Measurements from ENCODE around the gene RSAD1.

Gene RSAD1

GRCh38 chr17:50478391-50479381 is at the start of gene RSAD1:
Gene RSAD1 (plus strand): TSS chr17:50478860. CDS start chr17:50478885, 25 bp downstream.
- Histone ChIP-seq H3K27ac (0 out of 2 replicates have a peak within 1 kb of the TSS, but pooled peaks have one; percentile 25), H3K36me3 (ENCODE audit: insufficient read depth, low read length) (peaks cover 12% of the 10 kb centered on the region), H3K4me3 (peak within 1 kb of the TSS; percentile 99), H3K9me3 (ENCODE audit: low read depth, low read length) (no peaks in the 10 kb centered on the region), H3K9ac (ENCODE audit: insufficient read length) (peak within 1 kb of the TSS; percentile 87)
- no peak for DNase-seq (ENCODE audit: low read depth, low spot score)
- TF ChIP-seq POLR2AphosphoS5 (IDR thresholded peaks at IDR 0.05; ENCODE audit: borderline replicate concordance, low read depth, low read length) (peak; percentile 48; the same call in 1 of the 2 replicates), FOXP2 (optimal IDR thresholded peaks at IDR 0.05; ENCODE audit: control extremely low read depth, extremely low read length, insufficient read depth) (no peak)

GRCh38 chr17:50429793-50430192 is 48.9 kb upstream of the RSAD1 start:
- H3K9ac ChIP-seq (ENCODE audit: insufficient read length): no peak overlapping the region
- no peaks in the 10 kb centered on the region for H3K9me3 ChIP-seq (ENCODE audit: low read depth, low read length)
- H3K4me3 ChIP-seq: no peak overlapping the region
- DNase-seq (ENCODE audit: low read depth, low spot score): no peak
- H3K36me3 ChIP-seq (ENCODE audit: insufficient read depth, low read length): no peaks in the 10 kb centered on the region
- H3K27ac ChIP-seq: no peak overlapping the region
- TF ChIP-seq FOXP2 (optimal IDR thresholded peaks at IDR 0.05; ENCODE audit: control extremely low read depth, extremely low read length, insufficient read depth) (no peak), POLR2AphosphoS5 (IDR thresholded peaks at IDR 0.05; ENCODE audit: borderline replicate concordance, low read depth, low read length) (no peak), EZH2 (IDR thresholded peaks at IDR 0.05) (no peak)

- no peaks in the 10 kb centered on the region for H3K9me3 ChIP-seq (ENCODE audit: low read depth, low read length)
- no peak overlapping the region for H3K4me3 ChIP-seq
- H3K36me3 ChIP-seq (ENCODE audit: insufficient read depth, low read length): no peaks in the 10 kb centered on the region
- TF ChIP-seq POLR2AphosphoS5 (IDR thresholded peaks at IDR 0.05; ENCODE audit: borderline replicate concordance, low read depth, low read length) (no peak), FOXP2 (optimal IDR thresholded peaks at IDR 0.05; ENCODE audit: control extremely low read depth, extremely low read length, insufficient read depth) (no peak), EZH2 (IDR thresholded peaks at IDR 0.05) (no peak)
- no peak overlapping the region for H3K27ac ChIP-seq
- no peak for DNase-seq (ENCODE audit: low read depth, low spot score)
- H3K9ac ChIP-seq (ENCODE audit: insufficient read length): no peak overlapping the region
Observed at GRCh38 chr17:50430821-50431618, 47.6 kb upstream of the RSAD1 start.

- TF ChIP-seq POLR2AphosphoS5 (IDR thresholded peaks at IDR 0.05; ENCODE audit: borderline replicate concordance, low read depth, low read length): no peak
- TF ChIP-seq FOXP2 (optimal IDR thresholded peaks at IDR 0.05; ENCODE audit: control extremely low read depth, extremely low read length, insufficient read depth): no peak
- no peak for TF ChIP-seq EZH2 (IDR thresholded peaks at IDR 0.05)
Observed at GRCh38 chr17:50432125-50432762, 46.4 kb upstream of the RSAD1 start.

GRCh38 chr17:50437409-50437808 is 41.3 kb upstream of the RSAD1 start:
- H3K27ac ChIP-seq: no peak overlapping the region
- no peak overlapping the region for H3K9ac ChIP-seq (ENCODE audit: insufficient read length)
- H3K9me3 ChIP-seq (ENCODE audit: low read depth, low read length): no peaks in the 10 kb centered on the region
- no peak overlapping the region for H3K4me3 ChIP-seq
- no peaks in the 10 kb centered on the region for H3K36me3 ChIP-seq (ENCODE audit: insufficient read depth, low read length)
- TF ChIP-seq FOXP2 (optimal IDR thresholded peaks at IDR 0.05; ENCODE audit: control extremely low read depth, extremely low read length, insufficient read depth) (no peak), EZH2 (IDR thresholded peaks at IDR 0.05) (no peak), POLR2AphosphoS5 (IDR thresholded peaks at IDR 0.05; ENCODE audit: borderline replicate concordance, low read depth, low read length) (no peak)
- no peak for DNase-seq (ENCODE audit: low read depth, low spot score)

More at GRCh38 chr17:50432125-50432762, 46.4 kb upstream of the RSAD1 start:
- no peak overlapping the region for H3K27ac ChIP-seq
- no peak overlapping the region for H3K9ac ChIP-seq (ENCODE audit: insufficient read length)
- no peak overlapping the region for H3K4me3 ChIP-seq
- H3K9me3 ChIP-seq (ENCODE audit: low read depth, low read length): no peaks in the 10 kb centered on the region
- H3K36me3 ChIP-seq (ENCODE audit: insufficient read depth, low read length): no peaks in the 10 kb centered on the region
- DNase-seq (ENCODE audit: low read depth, low spot score): no peak

GRCh38 chr17:50439008-50439407 is 39.7 kb upstream of the RSAD1 start:
- H3K36me3 ChIP-seq (ENCODE audit: insufficient read depth, low read length): no peaks in the 10 kb centered on the region
- H3K9ac ChIP-seq (ENCODE audit: insufficient read length): no peak overlapping the region
- H3K4me3 ChIP-seq: no peak overlapping the region
- H3K9me3 ChIP-seq (ENCODE audit: low read depth, low read length): no peaks in the 10 kb centered on the region
- DNase-seq (ENCODE audit: low read depth, low spot score): no peak
- H3K27ac ChIP-seq: no peak overlapping the region
- TF ChIP-seq POLR2AphosphoS5 (IDR thresholded peaks at IDR 0.05; ENCODE audit: borderline replicate concordance, low read depth, low read length): no peak
- no peak for TF ChIP-seq EZH2 (IDR thresholded peaks at IDR 0.05)
- no peak for TF ChIP-seq FOXP2 (optimal IDR thresholded peaks at IDR 0.05; ENCODE audit: control extremely low read depth, extremely low read length, insufficient read depth)

GRCh38 chr17:50440172-50440837 is 38.4 kb upstream of the RSAD1 start:
- DNase-seq (ENCODE audit: low read depth, low spot score): no peak
- no peaks in the 10 kb centered on the region for H3K36me3 ChIP-seq (ENCODE audit: insufficient read depth, low read length)
- H3K9me3 ChIP-seq (ENCODE audit: low read depth, low read length): no peaks in the 10 kb centered on the region
- TF ChIP-seq EZH2 (IDR thresholded peaks at IDR 0.05) (no peak), POLR2AphosphoS5 (IDR thresholded peaks at IDR 0.05; ENCODE audit: borderline replicate concordance, low read depth, low read length) (no peak), FOXP2 (optimal IDR thresholded peaks at IDR 0.05; ENCODE audit: control extremely low read depth, extremely low read length, insufficient read depth) (no peak)
- H3K27ac ChIP-seq: no peak overlapping the region
- H3K4me3 ChIP-seq: no peak overlapping the region
- no peak overlapping the region for H3K9ac ChIP-seq (ENCODE audit: insufficient read length)

All from SK-N-MC (cell line).